Central memory CD4-positive, alpha-beta T cell (primary cell): ENCODE results near the gene PLEKHG7.
"Not testable (repeated sequence)": the region's sequence is repeated elsewhere in the genome, so short reads cannot be mapped to it uniquely, and the experiment has no call there.

ENCODE experiments used
- DNase-seq: peaks from one replicate; pipeline ENCODE4 v3.0.0; 2022

Gene PLEKHG7

GRCh38 chr12:92753976-92754885 lies 51.4 kb downstream of the PLEKHG7 start:
- no peak for DNase-seq

GRCh38 chr12:92756898-92757596 lies 54.3 kb downstream of the PLEKHG7 start:
- no peak for DNase-seq

DNA sequence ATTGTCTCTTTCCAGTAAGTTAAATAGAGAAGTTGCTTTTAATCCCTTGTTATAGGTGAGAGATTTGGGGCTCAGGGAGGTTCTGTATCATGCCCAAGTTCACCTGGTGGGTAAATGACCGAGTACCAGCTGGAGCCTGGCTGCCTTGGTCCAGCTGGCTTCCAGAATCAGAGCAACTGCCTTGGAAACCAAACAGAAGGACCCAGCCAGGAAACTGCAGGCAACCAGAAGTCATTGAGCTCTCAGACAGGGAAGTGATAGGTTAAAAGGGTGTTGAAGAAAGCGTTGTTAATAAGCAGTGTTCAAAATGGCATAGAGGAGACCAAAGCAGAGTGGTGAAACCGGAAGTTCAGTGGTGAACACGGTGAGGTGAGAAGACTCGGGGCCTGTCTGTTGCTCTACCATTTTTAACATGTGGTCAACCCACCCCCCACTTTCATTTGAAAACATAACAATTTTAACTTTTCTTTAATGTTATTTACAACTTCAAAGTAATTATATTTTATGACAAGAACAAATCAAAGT lies 54.9 kb downstream of the PLEKHG7 start:
- DNase-seq: no peak

DNA sequence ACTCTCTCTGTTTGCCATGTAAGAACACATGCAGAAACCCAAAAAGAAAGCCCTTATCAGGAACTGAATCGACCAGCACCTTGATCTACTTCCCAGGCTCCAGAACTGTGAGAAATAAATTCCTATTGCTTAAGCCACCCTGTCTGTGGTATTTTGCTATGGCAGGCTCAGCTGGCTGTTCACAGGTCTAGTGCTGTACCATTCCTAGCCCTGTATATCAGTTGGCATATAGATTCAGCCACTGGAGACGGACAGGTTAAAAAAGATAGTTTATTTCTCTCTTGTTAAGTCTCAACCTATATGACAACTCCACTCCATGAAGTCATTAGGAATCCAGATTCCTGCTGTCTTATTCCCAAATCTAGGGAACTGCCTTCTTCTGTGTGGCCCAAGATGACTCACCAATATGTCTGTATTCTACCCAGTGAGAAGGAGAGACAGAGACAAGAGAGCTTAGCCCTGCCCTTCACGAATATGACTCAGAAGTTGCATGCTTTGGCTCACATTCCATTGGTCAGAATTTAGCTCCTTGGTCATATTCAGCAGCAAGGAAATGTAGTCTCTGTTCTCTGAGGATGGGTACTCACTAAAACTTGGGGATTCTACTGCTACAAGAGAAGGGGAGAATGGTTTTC lies 57.0 kb downstream of the PLEKHG7 start:
- DNase-seq: no peak

GRCh38 chr12:92762773-92763172 lies 60.0 kb downstream of the PLEKHG7 start:
- DNase-seq: no peak

GRCh38 chr12:92764831-92765230 lies 62.0 kb downstream of the PLEKHG7 start:
- DNase-seq: no peak

DNA sequence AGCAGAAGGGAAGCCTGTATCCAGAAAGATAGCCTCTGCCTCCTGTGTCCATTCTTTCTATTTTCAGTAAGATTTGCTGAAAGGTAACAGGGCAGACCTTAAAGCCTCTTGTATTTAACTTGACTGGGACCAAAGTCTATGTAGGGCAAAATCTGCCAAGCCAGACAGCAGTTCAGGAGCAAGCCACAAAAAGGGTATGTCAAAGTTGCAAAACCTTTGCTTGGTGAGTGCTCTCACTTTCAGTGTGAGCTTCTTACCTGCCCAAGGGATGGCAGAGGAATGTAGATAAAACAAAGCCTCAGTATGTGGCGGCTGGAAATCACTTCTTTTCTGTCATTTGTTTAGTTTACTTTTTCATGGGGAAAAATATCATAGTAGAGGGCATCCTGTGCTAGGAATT lies 63.1 kb downstream of the PLEKHG7 start:
- DNase-seq: no peak

GRCh38 chr12:92769124-92769901 lies 66.5 kb downstream of the PLEKHG7 start:
- DNase-seq: no peak

- DNase-seq: no peak
Observed at GRCh38 chr12:92771001-92771400, 68.2 kb downstream of the PLEKHG7 start.

DNA sequence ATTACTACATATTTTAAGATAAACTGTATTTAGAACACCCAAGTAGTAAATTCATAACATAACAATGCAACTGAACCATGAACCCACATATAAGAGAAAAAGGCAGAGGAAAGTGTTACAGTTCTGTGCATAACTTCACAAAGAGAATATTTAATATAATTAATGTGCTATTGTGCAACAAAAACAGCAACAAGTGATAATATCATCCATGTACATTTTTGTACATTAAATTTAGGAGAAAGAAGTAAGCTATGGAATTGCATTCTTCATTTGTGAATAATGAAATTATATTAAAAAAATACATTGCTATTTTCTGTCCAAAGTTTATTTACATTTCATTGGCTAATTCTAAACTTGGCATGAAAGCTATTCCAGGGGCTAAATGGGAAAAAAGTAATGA lies 72.6 kb downstream of the PLEKHG7 start:
- no peak for DNase-seq

- no peak for DNase-seq
Observed at GRCh38 chr12:92778525-92778924, 75.7 kb downstream of the PLEKHG7 start.

GRCh38 chr12:92779902-92780301 lies 77.1 kb downstream of the PLEKHG7 start:
- no peak for DNase-seq

- no peak for DNase-seq
Observed at GRCh38 chr12:92784356-92784755, 81.6 kb downstream of the PLEKHG7 start.

GRCh38 chr12:92784797-92785562 lies 82.2 kb downstream of the PLEKHG7 start:
- peak; percentile 56 for DNase-seq

DNA sequence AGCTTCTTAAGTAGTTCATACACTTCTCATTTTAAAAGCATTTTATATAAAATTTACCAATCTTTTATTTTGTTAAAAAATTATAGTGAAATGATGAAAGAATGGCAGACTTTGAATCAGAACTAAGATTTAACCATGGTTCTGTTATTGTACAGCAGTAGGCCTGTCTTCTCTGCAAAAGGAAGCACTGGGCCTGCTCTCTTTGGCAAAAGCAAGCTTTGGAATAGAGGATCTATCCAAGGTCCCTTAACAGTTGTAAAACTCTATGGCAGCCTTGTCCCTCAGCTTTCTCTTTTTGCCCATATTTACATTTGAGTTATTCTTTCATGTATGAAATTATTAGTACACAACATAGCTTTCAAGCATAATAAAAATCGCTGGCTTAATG lies 82.8 kb downstream of the PLEKHG7 start:
- no peak for DNase-seq

GRCh38 chr12:92786045-92786444 lies 83.3 kb downstream of the PLEKHG7 start:
- no peak for DNase-seq

DNA sequence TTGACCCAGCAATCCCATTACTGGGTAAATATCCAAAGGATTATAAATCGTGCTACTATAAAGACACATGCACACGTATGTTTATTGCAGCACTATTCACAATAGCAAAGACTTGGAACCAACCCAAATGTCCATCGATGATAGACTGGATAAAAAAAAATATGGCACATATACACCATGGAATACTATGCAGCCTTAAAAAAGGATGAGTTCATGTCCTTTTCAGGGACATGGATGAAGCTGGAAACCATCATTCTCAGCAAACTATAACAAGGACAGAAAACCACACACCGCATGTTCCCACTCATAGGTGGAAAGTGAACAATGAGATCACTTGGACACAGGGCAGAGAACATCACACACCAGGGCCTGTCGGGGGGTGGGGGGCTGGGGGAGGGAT lies 91.6 kb downstream of the PLEKHG7 start:
- not testable (repeated sequence) for DNase-seq

- no peak for DNase-seq
Observed at GRCh38 chr12:92794814-92795213, 92.0 kb downstream of the PLEKHG7 start.

- DNase-seq: no peak
Observed at GRCh38 chr12:92796650-92797049, 93.9 kb downstream of the PLEKHG7 start.

DNA sequence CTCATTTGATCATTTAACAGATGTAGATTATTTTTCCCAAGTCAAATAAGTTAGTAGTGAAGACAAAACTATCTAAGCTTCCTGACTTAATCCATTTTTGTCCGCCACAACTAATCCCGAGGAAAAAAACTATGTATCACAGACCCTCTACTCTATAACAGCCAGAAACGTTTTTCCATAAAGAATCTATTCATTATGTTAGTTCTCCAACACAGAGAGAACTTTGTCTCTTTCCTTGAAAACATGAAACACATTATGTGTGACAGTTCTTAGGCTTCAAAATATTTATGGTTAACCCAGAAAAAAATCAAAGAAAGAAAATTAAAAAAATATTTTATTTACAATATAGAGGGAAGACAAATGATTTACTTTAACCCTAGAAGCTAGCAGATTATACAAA lies 100.1 kb downstream of the PLEKHG7 start:
- no peak for DNase-seq

GRCh38 chr12:92803903-92804302 lies 101.1 kb downstream of the PLEKHG7 start:
- no peak for DNase-seq

GRCh38 chr12:92810370-92810769 lies 107.6 kb downstream of the PLEKHG7 start:
- no peak for DNase-seq
